GM12874 (cell line): ENCODE results near the gene ZBTB42.

Source experiments
- TF ChIP-seq, protein P1 (sequence below): IDR thresholded peaks from 2 replicates; pipeline ENCODE4 v1.5.1; 2011; ENCODE audit warnings: low read depth, mild to moderate bottlenecking, control low read depth, low read length, moderate library complexity; ENCODE audit not compliant: insufficient read depth

Gene ZBTB42

GRCh38 chr14:104766863-104767633 lies 33.9 kb upstream of the ZBTB42 start:
- TF ChIP-seq, protein P1, sequence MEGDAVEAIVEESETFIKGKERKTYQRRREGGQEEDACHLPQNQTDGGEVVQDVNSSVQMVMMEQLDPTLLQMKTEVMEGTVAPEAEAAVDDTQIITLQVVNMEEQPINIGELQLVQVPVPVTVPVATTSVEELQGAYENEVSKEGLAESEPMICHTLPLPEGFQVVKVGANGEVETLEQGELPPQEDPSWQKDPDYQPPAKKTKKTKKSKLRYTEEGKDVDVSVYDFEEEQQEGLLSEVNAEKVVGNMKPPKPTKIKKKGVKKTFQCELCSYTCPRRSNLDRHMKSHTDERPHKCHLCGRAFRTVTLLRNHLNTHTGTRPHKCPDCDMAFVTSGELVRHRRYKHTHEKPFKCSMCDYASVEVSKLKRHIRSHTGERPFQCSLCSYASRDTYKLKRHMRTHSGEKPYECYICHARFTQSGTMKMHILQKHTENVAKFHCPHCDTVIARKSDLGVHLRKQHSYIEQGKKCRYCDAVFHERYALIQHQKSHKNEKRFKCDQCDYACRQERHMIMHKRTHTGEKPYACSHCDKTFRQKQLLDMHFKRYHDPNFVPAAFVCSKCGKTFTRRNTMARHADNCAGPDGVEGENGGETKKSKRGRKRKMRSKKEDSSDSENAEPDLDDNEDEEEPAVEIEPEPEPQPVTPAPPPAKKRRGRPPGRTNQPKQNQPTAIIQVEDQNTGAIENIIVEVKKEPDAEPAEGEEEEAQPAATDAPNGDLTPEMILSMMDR, result no peak

GRCh38 chr14:104767634-104767918 lies 33.3 kb upstream of the ZBTB42 start:
- TF ChIP-seq, protein P1, result no peak

DNA sequence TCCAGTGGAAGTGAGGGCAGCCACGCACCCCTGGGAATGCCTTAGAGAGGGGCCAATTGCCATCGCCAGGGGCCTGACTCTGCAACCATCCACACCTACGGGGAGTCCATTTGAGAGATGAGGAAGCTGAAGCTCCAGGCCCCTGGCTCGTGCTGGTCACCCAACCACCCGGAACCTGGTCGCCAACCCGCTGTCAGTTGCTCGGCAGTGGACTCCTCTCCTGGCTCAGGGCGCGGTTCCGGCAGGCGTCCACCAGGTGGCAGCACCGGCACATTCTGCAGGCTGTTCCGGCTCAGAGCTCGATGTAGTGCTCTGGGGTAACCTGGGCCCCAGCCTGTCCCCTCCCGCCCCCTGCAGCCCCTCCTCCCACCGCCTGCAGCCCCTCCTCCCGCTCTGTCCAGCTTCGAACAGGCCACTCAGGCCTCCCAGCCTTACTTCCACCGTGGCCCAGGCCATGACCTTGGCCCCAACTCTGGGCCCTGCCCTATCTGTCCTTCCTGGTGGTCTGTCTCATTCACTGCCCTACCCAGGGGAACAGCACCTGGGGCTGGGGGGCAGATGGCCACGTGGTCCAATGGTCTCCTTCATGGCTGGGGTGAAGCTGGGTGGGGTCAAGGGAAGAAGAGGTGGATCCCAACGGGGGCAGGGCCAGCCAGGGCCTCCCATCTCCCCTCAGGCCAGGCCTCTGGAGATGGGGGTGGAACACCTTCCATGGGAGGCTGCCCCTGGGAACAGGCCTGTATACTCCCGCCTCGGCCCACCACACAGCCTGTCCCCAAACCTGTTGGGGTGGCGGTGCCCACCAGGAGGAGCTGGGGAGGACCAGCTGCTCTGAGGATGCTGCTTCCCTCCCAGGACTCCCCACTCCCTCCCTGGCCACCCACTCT lies 32.2 kb upstream of the ZBTB42 start:
- TF ChIP-seq, protein P1, result peak; percentile 95

- TF ChIP-seq, protein P1, result no peak
Observed at GRCh38 chr14:104769324-104770071, 31.4 kb upstream of the ZBTB42 start.

DNA sequence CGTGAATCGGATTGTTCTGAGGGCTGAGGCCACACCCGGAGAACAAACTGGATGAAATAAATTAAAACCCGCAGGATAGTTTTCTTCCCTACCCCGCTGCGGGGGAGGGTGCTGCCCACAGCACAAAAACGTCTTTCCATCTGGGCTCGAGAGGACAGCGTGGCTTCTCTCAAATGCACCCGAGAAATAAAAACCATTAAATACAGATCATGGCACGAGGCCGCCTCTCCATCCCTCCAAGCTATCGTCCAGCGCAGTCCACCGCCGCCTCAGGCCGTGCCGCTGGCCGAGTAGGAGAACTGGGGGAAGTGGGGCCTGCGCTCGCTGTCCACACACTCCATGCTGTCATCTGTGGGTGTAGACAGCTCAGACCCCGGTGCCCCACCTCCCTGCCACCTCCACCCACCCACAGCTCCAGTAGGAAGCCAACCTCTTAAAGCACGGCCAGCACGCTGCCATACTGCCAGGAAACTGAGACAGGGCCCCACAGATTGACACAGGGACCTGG lies 30.8 kb upstream of the ZBTB42 start:
- TF ChIP-seq, protein P1, result no peak

DNA sequence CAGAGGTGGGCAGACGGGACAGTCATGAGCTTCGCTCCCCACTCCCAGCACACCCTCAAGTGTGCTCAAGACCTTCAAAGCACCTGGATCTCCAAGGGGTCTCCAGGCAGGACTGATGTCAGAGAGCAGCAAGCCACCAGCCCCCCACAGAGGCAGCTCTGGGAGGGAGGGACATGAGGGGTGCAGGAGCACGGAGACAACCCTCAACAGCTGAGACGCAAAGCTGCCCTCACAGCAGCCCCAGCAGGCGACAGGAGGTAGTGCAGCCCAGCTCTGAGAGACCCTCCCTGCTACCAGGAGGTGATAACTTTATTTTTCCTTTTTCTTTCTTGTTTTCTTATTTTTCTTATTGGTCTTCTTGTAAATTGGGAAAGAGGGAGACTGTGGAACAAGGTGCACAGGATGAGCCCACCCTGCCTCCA lies 30.0 kb upstream of the ZBTB42 start:
- TF ChIP-seq, protein P1, result peak; percentile 81

DNA sequence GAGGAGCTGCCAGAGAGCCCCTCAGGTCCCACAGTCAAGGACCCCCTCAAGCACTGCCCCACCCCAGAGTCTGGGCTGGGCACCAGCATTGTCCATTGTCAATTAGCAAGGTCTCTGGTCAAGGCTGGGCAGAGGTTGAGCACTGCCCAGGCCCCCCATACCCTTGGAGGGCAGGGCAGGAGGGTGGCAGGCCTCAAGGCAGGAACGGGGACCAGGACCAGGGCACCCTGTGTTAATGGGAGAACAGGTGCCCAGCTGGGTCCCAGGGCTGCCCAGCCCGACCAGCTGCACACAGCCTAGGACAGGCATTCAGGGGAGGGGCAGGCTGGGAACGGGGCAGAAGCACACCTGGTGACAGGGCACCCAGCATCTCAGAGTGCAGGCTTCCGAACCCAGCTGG lies 29.5 kb upstream of the ZBTB42 start:
- TF ChIP-seq, protein P1, result no peak
